HG03060 (cell line): ENCODE data around the gene MAPK8.

Experiments used
- ATAC-seq: cut with Tn5 transposase; IDR thresholded peaks from one replicate; pipeline ENCODE4 v1.9.1; 2021; ENCODE audit warnings: low read depth, moderate number of reproducible peaks; ENCODE audit not compliant: unreplicated experiment

The MAPK8 gene

GRCh38 chr10:48456808-48457761, 150.6 kb downstream of the MAPK8 start:
- no peak for ATAC-seq

- no peak for ATAC-seq
Observed at GRCh38 chr10:48457949-48458661, 151.6 kb downstream of the MAPK8 start.

- no peak for ATAC-seq
Observed at GRCh38 chr10:48458662-48459048, 152.2 kb downstream of the MAPK8 start.

- ATAC-seq: no peak
Observed at GRCh38 chr10:48459270-48460150, 153.0 kb downstream of the MAPK8 start.

- ATAC-seq: no peak
Observed at GRCh38 chr10:48460182-48460581, 153.7 kb downstream of the MAPK8 start.

GRCh38 chr10:48461623-48462481, 155.4 kb downstream of the MAPK8 start:
- ATAC-seq: no peak

- ATAC-seq: no peak
Observed at GRCh38 chr10:48462482-48463020, 156.1 kb downstream of the MAPK8 start.

GRCh38 chr10:48463318-48464003, 157.0 kb downstream of the MAPK8 start:
- ATAC-seq: no peak

GRCh38 chr10:48464121-48464870, 157.8 kb downstream of the MAPK8 start:
- no peak for ATAC-seq

- no peak for ATAC-seq
Observed at GRCh38 chr10:48464871-48465736, 158.6 kb downstream of the MAPK8 start.

- no peak for ATAC-seq
Observed at GRCh38 chr10:48465860-48466521, 159.5 kb downstream of the MAPK8 start.

- ATAC-seq: no peak
Observed at GRCh38 chr10:48466611-48467240, 160.2 kb downstream of the MAPK8 start.

GRCh38 chr10:48467669-48468068, 161.2 kb downstream of the MAPK8 start:
- ATAC-seq: no peak

- no peak for ATAC-seq
Observed at GRCh38 chr10:48468130-48468790, 161.8 kb downstream of the MAPK8 start.

- ATAC-seq: no peak
Observed at GRCh38 chr10:48468866-48469511, 162.5 kb downstream of the MAPK8 start.
